Amniotic epithelial cell (primary cell): ENCODE data around the gene MRLN.
"Not testable (repeated sequence)": the region's sequence is repeated elsewhere in the genome, so short reads cannot be mapped to it uniquely, and the experiment has no call there.

Source experiments
- DNase-seq: peaks from one replicate; pipeline ENCODE4 v3.0.0-alpha.2; 2010; ENCODE audit warnings: low read depth

The MRLN gene

GRCh38 chr10:59745163-59745650, 8.0 kb downstream of the MRLN start:
- DNase-seq: no peak

- DNase-seq: not testable (repeated sequence)
Measured at GRCh38 chr10:59744762-59745161, 8.5 kb downstream of the MRLN start.

- DNase-seq: not testable (repeated sequence)
Measured at GRCh38 chr10:59744156-59744555, 9.1 kb downstream of the MRLN start.

GRCh38 chr10:59741583-59741982, 11.7 kb downstream of the MRLN start:
- no peak for DNase-seq

- no peak for DNase-seq
Measured at GRCh38 chr10:59741048-59741447, 12.2 kb downstream of the MRLN start.

GRCh38 chr10:59736749-59737148, 16.5 kb downstream of the MRLN start:
- no peak for DNase-seq

GRCh38 chr10:59735296-59735695, 18.0 kb downstream of the MRLN start:
- no peak for DNase-seq

- DNase-seq: no peak
Measured at GRCh38 chr10:59734014-59734462, 19.2 kb downstream of the MRLN start.

GRCh38 chr10:59733321-59734013, 19.8 kb downstream of the MRLN start:
- not testable (repeated sequence) for DNase-seq

GRCh38 chr10:59732849-59733248, 20.4 kb downstream of the MRLN start:
- DNase-seq: not testable (repeated sequence)

GRCh38 chr10:59729167-59729566, 24.1 kb downstream of the MRLN start:
- not testable (repeated sequence) for DNase-seq

- no peak for DNase-seq
Measured at GRCh38 chr10:59724098-59724938, 28.9 kb downstream of the MRLN start.

GRCh38 chr10:59720377-59720776, 32.9 kb downstream of the MRLN start:
- DNase-seq: no peak

GRCh38 chr10:59719374-59719773, 33.9 kb downstream of the MRLN start:
- DNase-seq: no peak

- DNase-seq: no peak
Measured at GRCh38 chr10:59718257-59718656, 35.0 kb downstream of the MRLN start.

- DNase-seq: no peak
Measured at GRCh38 chr10:59713196-59713821, 39.9 kb downstream of the MRLN start.

- DNase-seq: no peak
Measured at GRCh38 chr10:59711871-59712494, 41.3 kb downstream of the MRLN start.

GRCh38 chr10:59709395-59710125, 43.7 kb downstream of the MRLN start, which contains the start of gene SLC16A9:
TSS of gene SLC16A9 (minus strand) at chr10:59709850. CDS start at chr10:59684291, 25,559 bp downstream.
- peak; percentile 19 for DNase-seq

- no peak for DNase-seq
Measured at GRCh38 chr10:59708816-59709394, 44.4 kb downstream of the MRLN start.

- DNase-seq: no peak
Measured at GRCh38 chr10:59706851-59707797, 46.1 kb downstream of the MRLN start.
